Sigmoid colon (tissue), 4 donors: ENCODE data around the gene FLRT1.

Experiments
- EP300 ChIP-seq, 4 donors: sonication (generic); formaldehyde crosslinking; IDR thresholded peaks; one replicate each; pipeline ENCODE4 v1.6.1; 2017; ENCODE audit warnings: antibody characterized with exemption in 4 of 4
- POLR2A ChIP-seq, 2 donors: fragments of 450-650 bp; IDR thresholded peaks; one replicate each; pipeline ENCODE4 v1.6.1; 2016; ENCODE audit warnings: antibody characterized with exemption in 2 of 2, mild to moderate bottlenecking in 2 of 2, moderate library complexity in 2 of 2
- POLR2AphosphoS5 ChIP-seq, 4 donors: sonication (generic); formaldehyde crosslinking; IDR thresholded peaks; one replicate each; pipeline ENCODE4 v1.6.1; 2017; ENCODE audit warnings: antibody characterized with exemption in 4 of 4
- TF ChIP-seq, protein P1 (sequence below), 4 experiments: fragments of 450-650 bp in 3 of 4; fragments of 200-600 bp in 1 of 4; IDR thresholded peaks; one replicate each; pipeline ENCODE4 v1.5.1; 2016 to 2019; ENCODE audit warnings: antibody characterized with exemption in 4 of 4, mild to moderate bottlenecking in 3 of 4, moderate library complexity in 2 of 4

- TF ChIP-seq, protein P1, sequence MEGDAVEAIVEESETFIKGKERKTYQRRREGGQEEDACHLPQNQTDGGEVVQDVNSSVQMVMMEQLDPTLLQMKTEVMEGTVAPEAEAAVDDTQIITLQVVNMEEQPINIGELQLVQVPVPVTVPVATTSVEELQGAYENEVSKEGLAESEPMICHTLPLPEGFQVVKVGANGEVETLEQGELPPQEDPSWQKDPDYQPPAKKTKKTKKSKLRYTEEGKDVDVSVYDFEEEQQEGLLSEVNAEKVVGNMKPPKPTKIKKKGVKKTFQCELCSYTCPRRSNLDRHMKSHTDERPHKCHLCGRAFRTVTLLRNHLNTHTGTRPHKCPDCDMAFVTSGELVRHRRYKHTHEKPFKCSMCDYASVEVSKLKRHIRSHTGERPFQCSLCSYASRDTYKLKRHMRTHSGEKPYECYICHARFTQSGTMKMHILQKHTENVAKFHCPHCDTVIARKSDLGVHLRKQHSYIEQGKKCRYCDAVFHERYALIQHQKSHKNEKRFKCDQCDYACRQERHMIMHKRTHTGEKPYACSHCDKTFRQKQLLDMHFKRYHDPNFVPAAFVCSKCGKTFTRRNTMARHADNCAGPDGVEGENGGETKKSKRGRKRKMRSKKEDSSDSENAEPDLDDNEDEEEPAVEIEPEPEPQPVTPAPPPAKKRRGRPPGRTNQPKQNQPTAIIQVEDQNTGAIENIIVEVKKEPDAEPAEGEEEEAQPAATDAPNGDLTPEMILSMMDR (IDR thresholded peaks at IDR 0.05) = no peak
- TF ChIP-seq POLR2AphosphoS5 (IDR thresholded peaks at IDR 0.05) (no peak), POLR2A (IDR thresholded peaks at IDR 0.05) (no peak), EP300 (IDR thresholded peaks at IDR 0.05) (no peak)
Observed at GRCh38 chr11:64013141-64013896, 22.4 kb upstream of the FLRT1 start.
